Small intestine (tissue), 7 donors: Measurements from ENCODE around the gene TMEM144. TPM values are rescaled to one million over a fixed set of nuclear protein-coding genes. Genes with fewer than 3 reads are reported as not detected.

Experiments
- DNase-seq, 2 donors: peaks; one replicate each; pipeline versions ENCODE4 v3.0.0 to v3.0.0-alpha.2; 2013
- FAIRE-seq: peaks from 2 replicates; lab custom pipeline; 2012; peaks lifted over from hg19 to GRCh38; lab: Jason Lieb, UNC
- H3K27ac ChIP-seq, 3 donors: one replicate each; pipeline ENCODE4 v1.5.1; 2013; ENCODE audit warnings: low read length in 2 of 3, mild to moderate bottlenecking in 2 of 3, control low read depth in 1 of 3, inconsistent platforms in 1 of 3, low read depth in 1 of 3, moderate library complexity in 1 of 3
- H3K27me3 ChIP-seq, 3 donors: one replicate each; pipeline ENCODE4 v1.6.1; 2013; ENCODE audit warnings: low read length in 3 of 3, inconsistent platforms in 1 of 3; ENCODE audit not compliant: control insufficient read depth in 3 of 3, insufficient read depth in 3 of 3
- H3K36me3 ChIP-seq, 3 donors: one replicate each; pipeline ENCODE4 v1.6.1; 2013; ENCODE audit warnings: low read length in 3 of 3, inconsistent platforms in 1 of 3, low read depth in 1 of 3, mild to moderate bottlenecking in 1 of 3, moderate library complexity in 1 of 3; ENCODE audit not compliant: control insufficient read depth in 3 of 3, insufficient read depth in 2 of 3
- H3K4me1 ChIP-seq, 3 donors: one replicate each; pipeline ENCODE4 v1.6.1; 2013; ENCODE audit warnings: low read length in 2 of 3, inconsistent platforms in 1 of 3, low read depth in 1 of 3, mild to moderate bottlenecking in 1 of 3, moderate library complexity in 1 of 3; ENCODE audit not compliant: control insufficient read depth in 3 of 3, insufficient read depth in 2 of 3
- H3K4me3 ChIP-seq, 3 donors: one replicate each; pipeline ENCODE4 v1.5.1; 2013; ENCODE audit warnings: low read length in 3 of 3, control low read depth in 1 of 3, inconsistent platforms in 1 of 3, low read depth in 1 of 3, mild to moderate bottlenecking in 1 of 3, moderate library complexity in 1 of 3
- H3K9me3 ChIP-seq, 2 donors: one replicate each; pipeline ENCODE4 v1.6.1; 2013; ENCODE audit warnings: low read depth in 1 of 2, low read length in 1 of 2; ENCODE audit not compliant: control insufficient read depth in 2 of 2, insufficient read depth in 1 of 2
- WGBS, 3 donors: extraction: QIAGEN DNeasy Blood & Tissue Kit; methylation state at CpG; one replicate each; pipeline ENCODE4 v1.1.7; 2013; 5-methylcytosine and 5-hydroxymethylcytosine counted together
- polyA plus RNA-seq, 4 donors: library from polyadenylated mRNA; stranded (reverse) in 3 of 4; unstranded in 1 of 4; fragments of 200-250 nt in 3 of 4; fragments of 120-200 nt in 1 of 4; gene quantifications; one replicate each; pipeline versions ENCODE4 v1.2.1 to v1.2.3, GENCODE V29; 2013
- donor health status: healthy with polysubstance abuse.
- donor health status: control.
- donor health status: control.
- donor health status: Bipolar disorder and iron deficiency.
- donor health status: healthy.

Gene TMEM144
- polyA plus RNA-seq, 4 donors: 10.1 to 120 (median 13.6) TPM

DNA sequence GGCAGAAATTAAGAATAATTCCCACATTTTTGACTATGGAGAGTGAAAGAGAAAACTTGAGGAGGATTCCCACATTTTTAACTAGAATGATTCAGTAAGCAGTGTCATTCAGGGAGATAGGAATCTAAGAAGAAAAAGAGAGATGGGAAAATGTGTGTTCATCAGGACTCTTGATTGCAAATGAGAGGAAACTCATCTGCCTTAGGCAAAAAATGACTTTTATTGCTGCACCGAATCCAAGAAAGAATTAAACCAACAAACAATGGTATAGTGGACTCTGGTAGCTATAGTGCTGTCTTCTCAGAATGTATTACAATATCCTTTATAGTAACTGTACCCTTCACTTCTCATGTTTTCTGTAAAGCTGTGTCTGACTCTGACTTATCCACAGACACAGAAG lies 15.0 kb upstream of the TMEM144 start:
- H3K4me3 ChIP-seq: no peak overlapping the region
- no peaks in the 10 kb centered on the region for H3K9me3 ChIP-seq
- H3K27ac ChIP-seq: no peak overlapping the region
- WGBS, 3 donors: 85 to 95% (median 93%) methylated on average over 1 of the region's 1 CpG
- H3K4me1 ChIP-seq: no peaks in the 10 kb centered on the region
- no peak for DNase-seq
- H3K27me3 ChIP-seq: no peaks in the 10 kb centered on the region
- H3K36me3 ChIP-seq: peaks cover 0 to 4% (median 0%) of the 10 kb centered on the region in 3 donors
- FAIRE-seq: no peak

DNA sequence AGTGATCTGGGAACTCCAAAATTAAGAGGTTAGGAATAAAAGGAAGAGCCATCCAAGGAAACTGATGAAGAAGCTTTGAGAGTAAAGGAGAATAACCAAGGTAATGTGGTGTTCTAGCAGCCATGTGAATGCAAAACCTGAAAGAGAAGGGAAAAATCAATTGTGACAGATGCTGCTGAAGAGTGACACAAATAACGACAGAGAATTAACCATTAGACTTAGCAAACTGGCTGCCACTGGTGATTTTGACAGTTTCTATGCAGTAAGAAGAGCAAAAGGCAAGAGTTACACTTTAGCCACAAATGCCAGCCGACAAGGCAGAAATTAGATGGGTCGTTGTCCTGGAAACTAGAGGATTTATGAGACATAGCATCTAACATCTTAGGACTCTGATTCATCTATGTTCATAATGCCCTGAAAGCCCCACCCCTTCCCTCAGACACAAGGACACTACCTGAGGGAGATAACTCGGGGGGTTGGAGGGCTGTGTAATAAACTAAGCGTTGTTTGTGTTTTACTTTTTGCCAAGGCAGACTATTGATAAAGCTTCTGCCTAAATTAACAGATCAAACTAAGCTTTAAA lies 13.0 kb upstream of the TMEM144 start:
- DNase-seq (no peak), FAIRE-seq (no peak)
- peaks cover 0 to 4% (median 0%) of the 10 kb centered on the region in 3 donors for H3K36me3 ChIP-seq
- H3K4me3 ChIP-seq: no peak overlapping the region
- H3K27me3 ChIP-seq: no peaks in the 10 kb centered on the region
- WGBS, 3 donors: 59 to 74% (median 63%) methylated on average over 5 of the region's 5 CpGs
- peaks cover 0 to 7% (median 0%) of the 10 kb centered on the region in 3 donors for H3K4me1 ChIP-seq
- H3K9me3 ChIP-seq: no peaks in the 10 kb centered on the region
- no peak overlapping the region for H3K27ac ChIP-seq

DNA sequence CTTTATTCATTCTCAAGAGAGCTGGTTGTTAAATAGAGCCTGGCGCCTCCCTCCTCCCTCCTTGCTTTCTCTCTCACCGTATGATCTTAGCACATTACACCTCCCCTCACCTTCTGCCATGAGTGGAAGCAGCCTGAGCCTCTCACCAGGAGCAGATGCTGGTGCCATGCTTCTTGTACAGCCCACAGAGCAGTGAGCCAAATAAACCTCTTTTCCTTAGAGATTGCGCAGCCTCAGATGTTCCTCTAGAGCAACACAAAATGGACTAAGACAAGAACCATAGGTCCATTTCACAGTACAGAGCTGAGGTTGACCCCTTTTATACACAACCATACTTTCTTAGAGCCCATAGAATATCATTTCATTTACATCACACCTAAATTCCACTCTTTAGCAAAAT lies 10.1 kb upstream of the TMEM144 start:
- H3K4me1 ChIP-seq: peaks cover 0 to 7% (median 0%) of the 10 kb centered on the region in 3 donors
- H3K27me3 ChIP-seq: no peaks in the 10 kb centered on the region
- DNase-seq (no peak), FAIRE-seq (no peak)
- H3K36me3 ChIP-seq: peaks cover 0 to 4% (median 0%) of the 10 kb centered on the region in 3 donors
- no peak overlapping the region for H3K4me3 ChIP-seq
- 92 to 95% (median 94%) methylated on average over 3 of the region's 3 CpGs for WGBS, 3 donors
- no peaks in the 10 kb centered on the region for H3K9me3 ChIP-seq
- H3K27ac ChIP-seq: no peak overlapping the region

DNA sequence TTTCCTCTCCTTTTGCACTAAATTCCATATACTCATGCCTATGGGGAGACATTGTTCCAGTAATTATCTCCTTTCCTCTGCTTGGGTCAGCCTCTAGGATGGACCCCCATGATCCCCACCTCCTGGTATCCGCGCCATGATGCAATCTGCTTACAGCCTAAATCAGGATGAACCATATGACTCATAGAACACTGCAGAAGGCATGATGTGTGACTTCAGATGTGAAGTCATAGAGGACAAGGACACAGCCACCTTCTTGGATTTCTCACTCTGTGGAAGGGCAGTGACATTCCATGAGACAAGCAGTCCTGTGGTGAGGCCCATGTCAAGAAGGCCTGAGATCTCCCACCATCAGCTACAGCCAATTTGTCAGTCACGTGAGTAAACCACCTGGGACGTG lies 9.0 kb upstream of the TMEM144 start:
- 92 to 95% (median 94%) methylated on average over 4 of the region's 4 CpGs for WGBS, 3 donors
- peak overlapping the region in 1 of 3 donors; percentile 26 for H3K27ac ChIP-seq
- peaks cover 0 to 7% (median 0%) of the 10 kb centered on the region in 3 donors for H3K4me1 ChIP-seq
- peak in 1 of 2 donors; percentile 27 for DNase-seq
- no peaks in the 10 kb centered on the region for H3K27me3 ChIP-seq
- H3K4me3 ChIP-seq: no peak overlapping the region
- peaks cover 0 to 4% (median 0%) of the 10 kb centered on the region in 3 donors for H3K36me3 ChIP-seq
- no peaks in the 10 kb centered on the region for H3K9me3 ChIP-seq
- FAIRE-seq: no peak

DNA sequence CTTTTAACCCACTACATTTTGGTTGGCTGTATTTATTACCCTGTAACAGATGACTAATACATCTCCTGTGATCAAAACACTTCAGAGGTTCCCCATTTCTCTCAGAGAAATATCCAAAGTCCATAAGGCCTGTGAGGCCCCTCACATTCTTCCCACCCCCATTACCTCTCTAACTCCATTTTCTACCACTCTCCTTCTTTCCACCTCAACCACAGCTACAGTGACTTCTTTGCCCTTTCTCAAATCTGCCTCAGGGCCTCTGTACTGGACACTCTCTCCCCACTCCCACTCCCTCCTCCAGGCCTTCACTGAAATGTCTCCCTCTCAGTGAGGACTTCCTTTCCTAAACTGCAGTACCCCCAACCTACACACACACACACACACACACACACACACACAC lies 8.4 kb upstream of the TMEM144 start:
- FAIRE-seq: no peak
- no peaks in the 10 kb centered on the region for H3K27me3 ChIP-seq
- peaks cover 0 to 7% (median 0%) of the 10 kb centered on the region in 3 donors for H3K4me1 ChIP-seq
- H3K36me3 ChIP-seq: peaks cover 0 to 4% (median 0%) of the 10 kb centered on the region in 3 donors
- H3K27ac ChIP-seq: peak overlapping the region in 1 of 3 donors; percentile 26
- DNase-seq: peak in 1 of 2 donors; percentile 13
- H3K9me3 ChIP-seq: no peaks in the 10 kb centered on the region
- no peak overlapping the region for H3K4me3 ChIP-seq

DNA sequence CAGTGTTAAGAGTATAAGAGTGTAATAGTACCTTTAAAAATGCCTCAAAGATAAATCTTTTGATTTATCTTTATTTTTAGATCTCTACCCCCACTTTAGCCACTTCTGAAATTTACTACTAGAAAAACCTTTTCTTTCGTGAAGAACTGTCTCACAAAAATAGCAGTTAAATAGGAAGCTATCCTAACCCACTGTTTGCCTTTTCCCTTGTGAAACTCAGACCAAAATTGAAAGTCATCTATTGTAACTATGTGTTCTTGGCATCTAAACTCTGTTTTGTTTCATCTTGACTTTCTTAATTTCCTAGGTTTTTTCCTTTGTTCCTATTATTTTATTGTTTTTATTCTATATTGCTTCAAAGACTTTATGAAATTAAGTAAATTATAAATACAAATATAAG lies 7.8 kb upstream of the TMEM144 start:
- Histone ChIP-seq H3K27me3 (no peaks in the 10 kb centered on the region), H3K4me3 (no peak overlapping the region), H3K36me3 (peaks cover 0 to 4% (median 0%) of the 10 kb centered on the region in 3 donors), H3K27ac (no peak overlapping the region), H3K4me1 (peaks cover 0 to 7% (median 0%) of the 10 kb centered on the region in 3 donors), H3K9me3 (no peaks in the 10 kb centered on the region)
- FAIRE-seq (peak; percentile 30), DNase-seq (no peak)
- 57 to 82% (median 59%) methylated on average over 1 of the region's 1 CpG for WGBS, 3 donors

DNA sequence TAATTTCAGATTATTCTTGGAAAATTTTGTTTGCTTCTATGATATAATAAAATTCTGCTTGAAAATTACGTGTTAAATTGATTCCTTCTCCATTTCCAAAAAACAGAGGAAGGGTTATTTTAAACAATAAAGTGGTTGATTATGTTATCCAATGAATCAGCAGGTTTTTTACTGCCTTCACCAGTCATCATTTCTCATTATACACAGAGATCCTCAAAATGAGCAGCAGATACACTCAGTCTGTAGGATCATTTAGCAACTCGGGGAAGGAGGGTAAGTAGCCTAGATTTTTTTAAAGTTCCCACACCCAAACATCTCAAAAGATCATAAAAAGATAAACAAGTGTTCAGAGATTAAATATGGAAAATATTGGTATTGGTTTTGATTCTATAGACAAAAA lies 6.8 kb upstream of the TMEM144 start:
- 66 to 88% (median 69%) methylated on average over 2 of the region's 2 CpGs for WGBS, 3 donors
- H3K9me3 ChIP-seq: no peaks in the 10 kb centered on the region
- no peak overlapping the region for H3K4me3 ChIP-seq
- H3K36me3 ChIP-seq: peaks cover 0 to 4% (median 0%) of the 10 kb centered on the region in 3 donors
- FAIRE-seq (no peak), DNase-seq (no peak)
- H3K27me3 ChIP-seq: no peaks in the 10 kb centered on the region
- H3K27ac ChIP-seq: no peak overlapping the region
- H3K4me1 ChIP-seq: peaks cover 0 to 7% (median 0%) of the 10 kb centered on the region in 3 donors

DNA sequence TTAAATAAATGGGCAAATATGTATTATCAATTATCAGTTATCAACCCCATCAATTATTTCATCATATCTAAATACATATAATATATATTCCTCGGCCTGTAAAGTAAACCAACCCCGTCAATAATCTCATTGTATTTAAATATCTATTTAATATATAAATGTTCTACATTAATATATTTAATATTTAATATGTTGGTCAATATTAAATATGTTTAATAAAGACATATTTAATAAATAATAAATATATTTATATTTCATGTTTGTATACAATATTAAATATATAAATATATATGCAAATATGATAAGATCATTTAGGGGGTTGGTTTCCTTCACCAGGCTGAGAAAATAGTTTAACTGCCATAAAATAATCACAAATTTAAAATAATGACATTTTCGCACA lies 6.4 kb upstream of the TMEM144 start:
- no peak overlapping the region for H3K27ac ChIP-seq
- peaks cover 0 to 7% (median 0%) of the 10 kb centered on the region in 3 donors for H3K4me1 ChIP-seq
- no peak for DNase-seq
- FAIRE-seq: peak; percentile 26
- WGBS, 3 donors: 95 to 99% (median 98%) methylated on average over 3 of the region's 3 CpGs
- H3K9me3 ChIP-seq: no peaks in the 10 kb centered on the region
- no peaks in the 10 kb centered on the region for H3K27me3 ChIP-seq
- H3K4me3 ChIP-seq: no peak overlapping the region
- H3K36me3 ChIP-seq: peaks cover 0 to 4% (median 0%) of the 10 kb centered on the region in 3 donors
